Stimulated activated CD4-positive, alpha-beta T cell treated with anti-CD3 and anti-CD28 coated beads, Interleukin-4, amount 100 ng/mL, for 1 hour (primary cell): ENCODE data around the gene ARHGAP35.
"Not testable (repeated sequence)": the region's sequence is repeated elsewhere in the genome, so short reads cannot be mapped to it uniquely, and the experiment has no call there.

Experiments
- DNase-seq: peaks from one replicate; pipeline ENCODE4 v3.0.0-alpha.2; 2020

The ARHGAP35 gene

GRCh38 chr19:46860846-46861690 lies at the start of gene ARHGAP35:
TSS of gene ARHGAP35 (plus strand) at chr19:46860997. CDS start at chr19:46918676, 57,679 bp downstream.
- DNase-seq, result peak; percentile 19

GRCh38 chr19:46812977-46813838 lies 47.6 kb upstream of the ARHGAP35 start:
- DNase-seq, result no peak

- no peak for DNase-seq
Observed at GRCh38 chr19:46813839-46814358, 46.9 kb upstream of the ARHGAP35 start.

GRCh38 chr19:46815833-46816627 lies 44.8 kb upstream of the ARHGAP35 start:
- no peak for DNase-seq

GRCh38 chr19:46818812-46819211 lies 42.0 kb upstream of the ARHGAP35 start:
- no peak for DNase-seq

- peak; percentile 63 for DNase-seq
Observed at GRCh38 chr19:46821512-46822409, 39.0 kb upstream of the ARHGAP35 start.

GRCh38 chr19:46822410-46822787 lies 38.4 kb upstream of the ARHGAP35 start:
- not testable (repeated sequence) for DNase-seq

- no peak for DNase-seq
Observed at GRCh38 chr19:46823049-46823448, 37.7 kb upstream of the ARHGAP35 start.

- DNase-seq, result no peak
Observed at GRCh38 chr19:46824890-46825730, 35.7 kb upstream of the ARHGAP35 start.

GRCh38 chr19:46825731-46826055 lies 35.1 kb upstream of the ARHGAP35 start:
- DNase-seq, result no peak

GRCh38 chr19:46828484-46828883 lies 32.3 kb upstream of the ARHGAP35 start:
- peak; percentile 45 for DNase-seq

- DNase-seq, result no peak
Observed at GRCh38 chr19:46830864-46831263, 29.9 kb upstream of the ARHGAP35 start.

- no peak for DNase-seq
Observed at GRCh38 chr19:46834121-46834520, 26.7 kb upstream of the ARHGAP35 start.

- no peak for DNase-seq
Observed at GRCh38 chr19:46834984-46835383, 25.8 kb upstream of the ARHGAP35 start.

GRCh38 chr19:46838160-46838559 lies 22.6 kb upstream of the ARHGAP35 start:
- DNase-seq, result no peak

- no peak for DNase-seq
Observed at GRCh38 chr19:46839752-46840497, 20.9 kb upstream of the ARHGAP35 start.

GRCh38 chr19:46840498-46840942 lies 20.3 kb upstream of the ARHGAP35 start:
- peak; percentile 53 for DNase-seq

- no peak for DNase-seq
Observed at GRCh38 chr19:46841458-46842083, 19.2 kb upstream of the ARHGAP35 start.

- no peak for DNase-seq
Observed at GRCh38 chr19:46842791-46843190, 18.0 kb upstream of the ARHGAP35 start.
